CD14-positive monocyte (primary cell): ENCODE measurements around the gene RNU6-7. TPM values are rescaled to one million over a fixed set of nuclear protein-coding genes. Genes with fewer than 3 reads are reported as not detected.

ENCODE experiments used
- DNase-seq, 3 donors: peaks; one replicate each; pipeline ENCODE4 v3.0.0-alpha.2; 2011 to 2022
- H2AFZ ChIP-seq: 2 replicates; pipeline ENCODE4 v1.6.0; 2012; ENCODE audit warnings: mild to moderate bottlenecking, low read depth, low read length, inconsistent platforms; ENCODE audit not compliant: insufficient read depth, poor library complexity, severe bottlenecking
- H3K27ac ChIP-seq, 2 donors: 1 replicate in 1 of 2; 2 replicates in 1 of 2; pipeline ENCODE4 v1.5.1; 2012 to 2013; ENCODE audit warnings: low read length in 2 of 2, control low read depth in 1 of 2, inconsistent platforms in 1 of 2, low read depth in 1 of 2, mild to moderate bottlenecking in 1 of 2
- H3K27me3 ChIP-seq, 2 donors: one replicate each; pipeline versions ENCODE4 v1.6.0 to v1.6.1; 2011 to 2013; ENCODE audit warnings: low read length in 2 of 2; ENCODE audit not compliant: control insufficient read depth in 2 of 2, insufficient read depth in 2 of 2
- H3K36me3 ChIP-seq, 2 donors: replicated peaks in 1 of 2; 1 replicate in 1 of 2; 2 replicates in 1 of 2; pipeline versions ENCODE4 v1.5.1 to v1.6.1; 2012 to 2013; ENCODE audit warnings: low read length in 2 of 2, control low read depth in 1 of 2, inconsistent platforms in 1 of 2, mild to moderate bottlenecking in 1 of 2; ENCODE audit not compliant: insufficient read depth in 2 of 2, control insufficient read depth in 1 of 2
- H3K4me1 ChIP-seq, 2 donors: 1 replicate in 1 of 2; 2 replicates in 1 of 2; pipeline versions ENCODE4 v1.5.1 to v1.6.1; 2012 to 2013; ENCODE audit warnings: low read length in 2 of 2, control low read depth in 1 of 2, inconsistent platforms in 1 of 2, mild to moderate bottlenecking in 1 of 2, moderate library complexity in 1 of 2; ENCODE audit not compliant: insufficient read depth in 2 of 2, control insufficient read depth in 1 of 2
- H3K4me2 ChIP-seq: replicated peaks from 2 replicates; pipeline ENCODE3; 2012; ENCODE audit warnings: low read length, moderate library complexity, mild to moderate bottlenecking; ENCODE audit not compliant: poor library complexity, severe bottlenecking; ENCODE audit errors: extremely low read depth
- H3K4me3 ChIP-seq, 3 experiments: fragments of 200-600 bp in 1 of 3; sonication (generic) in 1 of 3; replicated peaks in 1 of 3; 1 replicate in 2 of 3; 2 replicates in 1 of 3; pipeline ENCODE4 v1.5.1; 2011 to 2013; ENCODE audit warnings: low read length in 3 of 3, mild to moderate bottlenecking in 3 of 3, control low read depth in 2 of 3, low read depth in 2 of 3, inconsistent platforms in 1 of 3, moderate library complexity in 1 of 3
- H3K79me2 ChIP-seq: 2 replicates; pipeline ENCODE4 v1.6.0; 2012; ENCODE audit warnings: mild to moderate bottlenecking, control low read depth, inconsistent platforms, low read length, moderate library complexity; ENCODE audit not compliant: insufficient read depth
- H3K9ac ChIP-seq: 2 replicates; pipeline ENCODE4 v1.6.0; 2017; ENCODE audit warnings: low read length, mild to moderate bottlenecking; ENCODE audit not compliant: insufficient read depth, poor library complexity, severe bottlenecking
- H3K9me3 ChIP-seq, 2 donors: replicated peaks in 1 of 2; 1 replicate in 1 of 2; 2 replicates in 1 of 2; pipeline versions ENCODE4 v1.5.1 to v1.6.1; 2012 to 2013; ENCODE audit warnings: low read length in 2 of 2, control low read depth in 1 of 2; ENCODE audit not compliant: control insufficient read depth in 1 of 2, insufficient read depth in 1 of 2
- H4K20me1 ChIP-seq: 2 replicates; pipeline ENCODE4 v1.6.0; 2012; ENCODE audit warnings: mild to moderate bottlenecking, low read length, control low read depth, moderate library complexity; ENCODE audit not compliant: insufficient read depth
- H3K27ac Mint-ChIP-seq, 7 donors: one replicate each; pipeline ENCODE4 v1.8.0; 2020; ENCODE audit warnings: mild to moderate bottlenecking in 7 of 7, mixed read lengths in 7 of 7, moderate library complexity in 6 of 7, inconsistent platforms in 2 of 7
- H3K27me3 Mint-ChIP-seq, 3 donors: one replicate each; pipeline ENCODE4 v1.8.0; 2021 to 2022; ENCODE audit warnings: low read depth in 3 of 3, mild to moderate bottlenecking in 3 of 3, mixed read lengths in 3 of 3, moderate library complexity in 3 of 3, inconsistent platforms in 1 of 3
- H3K36me3 Mint-ChIP-seq, 2 donors: one replicate each; pipeline ENCODE4 v1.8.0; 2020; ENCODE audit warnings: mixed read lengths in 2 of 2, inconsistent platforms in 1 of 2, mild to moderate bottlenecking in 1 of 2
- H3K4me1 Mint-ChIP-seq: one replicate; pipeline ENCODE4 v1.8.0; 2020; ENCODE audit warnings: mild to moderate bottlenecking, mixed read lengths
- H3K4me3 Mint-ChIP-seq, 2 donors: one replicate each; pipeline ENCODE4 v1.8.0; 2020; ENCODE audit warnings: mild to moderate bottlenecking in 2 of 2, mixed read lengths in 2 of 2, moderate library complexity in 1 of 2
- H3K9me3 Mint-ChIP-seq, 7 donors: one replicate each; pipeline ENCODE4 v1.8.0; 2020 to 2022; ENCODE audit warnings: mixed read lengths in 7 of 7, mild to moderate bottlenecking in 6 of 7, moderate library complexity in 6 of 7, inconsistent platforms in 2 of 7
- WGBS: methylation state at CpG from one replicate; pipeline ENCODE4 v1.1.5; 2013; ENCODE audit warnings: missing lambda C conversion rate; ENCODE audit not compliant: insufficient coverage; 5-methylcytosine and 5-hydroxymethylcytosine counted together
- intact Hi-C, 2 donors: fragments of 100-400 bp; cut with micrococcal nuclease; formaldehyde crosslinking; loops; one replicate each; pipeline versions ENCODE4 v1.15.0 to v1.15.1; 2023
- polyA plus RNA-seq, 3 donors: library from polyadenylated mRNA; depleted of rRNA in 1 of 3; unstranded in 2 of 3; stranded (reverse) in 1 of 3; fragments of 300-500 nt in 2 of 3; fragments of >200 nt in 1 of 3; fragmentation: Illumina TruSeq in 2 of 3; gene quantifications; 1 replicate in 2 of 3; 2 replicates in 1 of 3; pipeline ENCODE4 v1.2.3, GENCODE V29; 2012 to 2021
- TF ChIP-seq, protein P1 (sequence below): fragments of 200-600 bp; IDR thresholded peaks from one replicate; pipeline ENCODE4 v1.8.0; 2022; ENCODE audit warnings: antibody characterized with exemption, mild to moderate bottlenecking

Gene RNU6-7
- polyA plus RNA-seq, 3 donors = not detected

DNA sequence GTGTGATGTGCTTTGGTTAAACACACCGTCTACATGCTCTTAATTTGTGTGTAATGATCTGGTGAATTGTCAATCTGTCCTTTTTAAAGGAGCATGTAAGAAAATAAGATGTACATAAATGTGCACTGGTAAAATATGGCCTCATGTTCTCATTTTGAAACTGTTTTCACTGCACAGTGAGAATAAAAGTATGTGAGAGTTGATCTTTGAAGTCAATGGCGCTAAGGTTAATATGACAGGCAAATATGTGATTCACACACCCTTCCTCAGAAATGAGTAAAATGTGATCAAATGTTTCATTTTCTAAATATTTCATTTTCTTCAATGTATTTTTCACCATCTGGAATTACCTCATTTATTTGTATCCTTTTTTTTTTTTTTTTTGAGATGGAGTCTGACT, 8.3 kb upstream of the RNU6-7 start:
- Histone ChIP-seq H3K9me3 (no peaks in the 10 kb centered on the region), H3K36me3 (no peaks in the 10 kb centered on the region), H3K4me2 (no peak overlapping the region), H3K4me1 (no peaks in the 10 kb centered on the region), H3K27me3 (no peaks in the 10 kb centered on the region), H3K27ac (no peak overlapping the region), H3K4me3 (no peak overlapping the region), H4K20me1 (no peaks in the 10 kb centered on the region), H3K79me2 (no peaks in the 10 kb centered on the region), H3K9ac (no peak overlapping the region), H2AFZ (no peak overlapping the region)
- no peaks in the 10 kb centered on the region for H3K9me3 Mint-ChIP-seq
- H3K4me3 Mint-ChIP-seq = no peak overlapping the region
- TF ChIP-seq, protein P1, sequence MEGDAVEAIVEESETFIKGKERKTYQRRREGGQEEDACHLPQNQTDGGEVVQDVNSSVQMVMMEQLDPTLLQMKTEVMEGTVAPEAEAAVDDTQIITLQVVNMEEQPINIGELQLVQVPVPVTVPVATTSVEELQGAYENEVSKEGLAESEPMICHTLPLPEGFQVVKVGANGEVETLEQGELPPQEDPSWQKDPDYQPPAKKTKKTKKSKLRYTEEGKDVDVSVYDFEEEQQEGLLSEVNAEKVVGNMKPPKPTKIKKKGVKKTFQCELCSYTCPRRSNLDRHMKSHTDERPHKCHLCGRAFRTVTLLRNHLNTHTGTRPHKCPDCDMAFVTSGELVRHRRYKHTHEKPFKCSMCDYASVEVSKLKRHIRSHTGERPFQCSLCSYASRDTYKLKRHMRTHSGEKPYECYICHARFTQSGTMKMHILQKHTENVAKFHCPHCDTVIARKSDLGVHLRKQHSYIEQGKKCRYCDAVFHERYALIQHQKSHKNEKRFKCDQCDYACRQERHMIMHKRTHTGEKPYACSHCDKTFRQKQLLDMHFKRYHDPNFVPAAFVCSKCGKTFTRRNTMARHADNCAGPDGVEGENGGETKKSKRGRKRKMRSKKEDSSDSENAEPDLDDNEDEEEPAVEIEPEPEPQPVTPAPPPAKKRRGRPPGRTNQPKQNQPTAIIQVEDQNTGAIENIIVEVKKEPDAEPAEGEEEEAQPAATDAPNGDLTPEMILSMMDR = no peak
- WGBS = 100% methylated on average over 1 of the region's 2 CpGs
- DNase-seq = no peak
- no peaks in the 10 kb centered on the region for H3K36me3 Mint-ChIP-seq
- no peak overlapping the region for H3K27ac Mint-ChIP-seq
- peaks cover 2 to 5% (median 3%) of the 10 kb centered on the region in 3 donors for H3K27me3 Mint-ChIP-seq
- intact Hi-C loops = no loop called here
- peaks cover 5% of the 10 kb centered on the region for H3K4me1 Mint-ChIP-seq

DNA sequence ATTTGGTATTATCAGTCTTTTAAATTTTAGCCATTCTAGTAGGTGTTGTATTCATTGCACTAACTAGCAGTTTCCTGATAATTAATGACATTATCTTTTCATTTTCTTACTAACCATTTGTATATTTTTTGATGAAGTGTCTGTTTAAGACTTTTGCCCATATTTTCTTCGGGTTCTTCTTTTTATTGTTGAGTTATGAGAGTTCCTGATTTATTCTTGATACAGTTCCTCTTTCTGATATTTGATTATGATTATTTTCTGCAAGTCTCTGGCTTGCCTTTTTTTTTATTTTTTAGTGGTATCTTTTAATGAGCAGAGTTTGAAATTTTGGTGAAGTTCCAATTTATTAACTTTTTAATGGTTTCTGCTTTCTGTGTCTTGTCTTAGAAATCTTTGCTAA, 6.2 kb upstream of the RNU6-7 start:
- Histone ChIP-seq H4K20me1 (no peaks in the 10 kb centered on the region), H3K4me3 (no peak overlapping the region), H3K4me2 (no peak overlapping the region), H3K27ac (no peak overlapping the region), H3K36me3 (no peaks in the 10 kb centered on the region), H3K4me1 (peaks cover 1 to 9% of the 10 kb centered on the region in 2 donors), H3K9ac (no peak overlapping the region), H3K79me2 (no peaks in the 10 kb centered on the region), H3K9me3 (no peaks in the 10 kb centered on the region), H2AFZ (no peak overlapping the region), H3K27me3 (no peaks in the 10 kb centered on the region)
- Mint-ChIP-seq H3K9me3 (no peaks in the 10 kb centered on the region), H3K27me3 (peaks cover 2 to 5% (median 2%) of the 10 kb centered on the region in 3 donors), H3K27ac (no peak overlapping the region), H3K4me3 (no peak overlapping the region), H3K4me1 (peaks cover 10% of the 10 kb centered on the region), H3K36me3 (no peaks in the 10 kb centered on the region)
- DNase-seq = no peak
- WGBS = no CpG with 5 or more reads among the region's 1 CpG
- intact Hi-C loops = no loop called here
- TF ChIP-seq, protein P1 = no peak
